T-helper 2 cell treated with Interferon-gamma antibody and Interleukin-4, amounts not matched to agents 5 μg/mL and 100 μg/mL, for 36 hours (primary cell): ENCODE measurements around the gene PHYKPL.

Experiments used
- DNase-seq: peaks from one replicate; pipeline ENCODE4 v3.0.0; 2021; ENCODE audit warnings: low spot score
- H3K27ac Mint-ChIP-seq: one replicate; pipeline ENCODE4 v1.8.0; 2021; ENCODE audit warnings: mild to moderate bottlenecking, mixed read lengths
- H3K27me3 Mint-ChIP-seq: one replicate; pipeline ENCODE4 v1.8.0; 2021; ENCODE audit warnings: low read depth, mixed read lengths
- H3K36me3 Mint-ChIP-seq: one replicate; pipeline ENCODE4 v1.8.0; 2021; ENCODE audit warnings: low read depth, mixed read lengths
- H3K4me1 Mint-ChIP-seq: one replicate; pipeline ENCODE4 v1.8.0; 2021; ENCODE audit warnings: low read depth, mixed read lengths
- H3K4me3 Mint-ChIP-seq: one replicate; pipeline ENCODE4 v1.8.0; 2022; ENCODE audit warnings: mild to moderate bottlenecking, moderate library complexity, mixed read lengths
- H3K9me3 Mint-ChIP-seq: one replicate; pipeline ENCODE4 v1.8.0; 2021; ENCODE audit warnings: mixed read lengths

PHYKPL gene

GRCh38 chr5:178216779-178217178 lies 15.8 kb downstream of the PHYKPL start:
- Mint-ChIP-seq H3K4me1 (peaks cover 14% of the 10 kb centered on the region), H3K27me3 (no peaks in the 10 kb centered on the region), H3K36me3 (peaks cover 63% of the 10 kb centered on the region), H3K9me3 (no peaks in the 10 kb centered on the region), H3K27ac (no peak overlapping the region), H3K4me3 (no peak overlapping the region)
- DNase-seq = no peak

GRCh38 chr5:178216088-178216534 lies 16.5 kb downstream of the PHYKPL start:
- no peak for DNase-seq
- H3K9me3 Mint-ChIP-seq = no peaks in the 10 kb centered on the region
- peak overlapping the region; percentile 60 for H3K27ac Mint-ChIP-seq
- H3K36me3 Mint-ChIP-seq = peaks cover 63% of the 10 kb centered on the region
- H3K4me1 Mint-ChIP-seq = peaks cover 8% of the 10 kb centered on the region
- H3K4me3 Mint-ChIP-seq = no peak overlapping the region
- H3K27me3 Mint-ChIP-seq = no peaks in the 10 kb centered on the region

- H3K36me3 Mint-ChIP-seq = peaks cover 61% of the 10 kb centered on the region
- H3K4me3 Mint-ChIP-seq = no peak overlapping the region
- peaks cover 7% of the 10 kb centered on the region for H3K4me1 Mint-ChIP-seq
- DNase-seq = no peak
- no peaks in the 10 kb centered on the region for H3K9me3 Mint-ChIP-seq
- no peaks in the 10 kb centered on the region for H3K27me3 Mint-ChIP-seq
- H3K27ac Mint-ChIP-seq = no peak overlapping the region
Measured at GRCh38 chr5:178215280-178216002, 17.2 kb downstream of the PHYKPL start.

GRCh38 chr5:178214160-178214803 lies 18.3 kb downstream of the PHYKPL start:
- DNase-seq = no peak
- Mint-ChIP-seq H3K27ac (no peak overlapping the region), H3K27me3 (no peaks in the 10 kb centered on the region), H3K4me1 (peaks cover 10% of the 10 kb centered on the region), H3K36me3 (peaks cover 69% of the 10 kb centered on the region), H3K9me3 (no peaks in the 10 kb centered on the region), H3K4me3 (no peak overlapping the region)

- Mint-ChIP-seq H3K36me3 (peaks cover 70% of the 10 kb centered on the region), H3K4me1 (peaks cover 12% of the 10 kb centered on the region), H3K4me3 (no peak overlapping the region)
Measured at GRCh38 chr5:178213748-178214151, 18.9 kb downstream of the PHYKPL start.

GRCh38 chr5:178213003-178213461 lies 19.6 kb downstream of the PHYKPL start:
- no peak overlapping the region for H3K4me3 Mint-ChIP-seq
- no peak overlapping the region for H3K27ac Mint-ChIP-seq
- peaks cover 14% of the 10 kb centered on the region for H3K4me1 Mint-ChIP-seq

More at GRCh38 chr5:178213748-178214151, 18.9 kb downstream of the PHYKPL start:
- Mint-ChIP-seq H3K27ac (peak overlapping the region; percentile 27), H3K27me3 (no peaks in the 10 kb centered on the region), H3K9me3 (no peaks in the 10 kb centered on the region)
- DNase-seq = no peak

GRCh38 chr5:178212241-178213002 lies 20.2 kb downstream of the PHYKPL start:
- Mint-ChIP-seq H3K36me3 (peaks cover 76% of the 10 kb centered on the region), H3K4me1 (peaks cover 19% of the 10 kb centered on the region), H3K27me3 (no peaks in the 10 kb centered on the region), H3K4me3 (no peak overlapping the region), H3K9me3 (no peaks in the 10 kb centered on the region), H3K27ac (no peak overlapping the region)
- DNase-seq = no peak

More at GRCh38 chr5:178213003-178213461, 19.6 kb downstream of the PHYKPL start:
- DNase-seq = no peak
- Mint-ChIP-seq H3K9me3 (no peaks in the 10 kb centered on the region), H3K36me3 (peaks cover 70% of the 10 kb centered on the region), H3K27me3 (no peaks in the 10 kb centered on the region)

DNA sequence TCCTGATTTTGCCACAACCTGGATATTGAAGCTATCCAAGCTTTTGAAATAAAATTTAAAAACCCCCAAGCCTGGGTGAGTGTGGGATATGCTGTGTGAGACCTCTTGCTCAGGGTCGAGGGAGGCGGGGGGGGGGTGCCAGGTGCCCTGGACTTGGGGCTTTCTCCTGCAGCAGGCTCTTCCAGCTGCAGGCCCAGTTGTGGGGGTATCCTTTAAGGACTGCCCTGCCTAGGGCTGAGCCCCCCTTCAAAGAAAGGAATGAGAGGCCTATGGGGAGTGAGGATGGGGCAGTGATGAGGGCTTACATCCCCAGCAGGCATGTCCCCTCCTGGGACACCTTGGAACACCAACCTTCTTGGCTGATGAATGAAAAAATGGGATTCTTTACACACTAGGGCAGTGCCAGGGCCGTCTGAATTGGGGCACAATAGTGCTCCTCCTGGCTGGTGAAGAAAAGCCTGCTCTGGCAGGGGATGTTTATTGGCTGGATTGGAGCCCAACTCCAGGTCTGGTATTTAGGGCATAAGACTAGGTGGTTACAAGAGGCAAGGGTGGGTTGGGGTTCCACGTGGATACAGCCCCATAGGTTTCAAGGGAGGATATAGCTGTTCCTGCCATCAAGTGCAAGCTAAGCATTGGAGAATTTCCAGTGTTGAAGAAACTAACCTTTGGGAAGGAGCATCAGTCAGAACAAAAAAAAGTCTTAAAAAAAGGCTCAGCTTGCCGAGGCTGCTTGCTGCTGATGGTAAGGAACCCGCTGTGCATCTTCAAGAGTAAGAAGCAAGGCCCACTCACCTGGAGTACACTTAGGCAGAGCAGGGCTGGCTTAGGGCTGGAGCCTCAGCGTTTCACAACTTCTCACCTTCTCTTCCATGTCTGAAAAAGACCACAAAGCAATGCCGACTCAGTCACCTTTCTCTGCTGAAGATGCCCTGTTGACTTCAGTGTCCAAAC lies 21.2 kb downstream of the PHYKPL start:
- peaks cover 28% of the 10 kb centered on the region for H3K4me1 Mint-ChIP-seq

DNA sequence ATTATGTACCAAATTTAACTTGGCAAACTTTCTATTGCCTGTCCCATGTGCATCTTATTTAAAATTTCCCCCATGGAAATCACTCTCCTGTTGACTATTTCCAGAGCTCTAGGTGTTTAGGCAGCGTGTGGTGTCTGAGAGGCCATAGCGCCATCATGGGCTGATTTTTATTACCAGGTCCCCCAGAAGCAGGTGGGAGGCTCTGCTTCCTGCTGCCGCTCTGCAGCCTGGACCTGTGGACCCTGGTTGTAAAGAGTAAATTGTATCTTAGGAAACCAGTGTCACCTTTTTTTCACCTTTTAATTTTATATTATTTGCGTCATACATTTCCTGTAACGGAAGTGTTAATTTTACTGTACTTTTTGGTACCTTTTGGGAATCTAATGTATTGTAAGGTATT lies 21.9 kb downstream of the PHYKPL start:
- H3K27ac Mint-ChIP-seq = no peak overlapping the region
- H3K9me3 Mint-ChIP-seq = no peaks in the 10 kb centered on the region
- H3K4me1 Mint-ChIP-seq = peaks cover 29% of the 10 kb centered on the region
- no peaks in the 10 kb centered on the region for H3K27me3 Mint-ChIP-seq
- DNase-seq = no peak
- H3K4me3 Mint-ChIP-seq = no peak overlapping the region
- H3K36me3 Mint-ChIP-seq = peaks cover 84% of the 10 kb centered on the region

More for the DNA sequence above, 21.2 kb downstream of the PHYKPL start:
- DNase-seq = no peak
- Mint-ChIP-seq H3K27ac (no peak overlapping the region), H3K36me3 (peaks cover 81% of the 10 kb centered on the region), H3K9me3 (no peaks in the 10 kb centered on the region), H3K27me3 (no peaks in the 10 kb centered on the region), H3K4me3 (no peak overlapping the region)

- DNase-seq = no peak
- Mint-ChIP-seq H3K27ac (no peak overlapping the region), H3K36me3 (peaks cover 86% of the 10 kb centered on the region), H3K4me1 (peaks cover 27% of the 10 kb centered on the region), H3K4me3 (no peak overlapping the region), H3K27me3 (no peaks in the 10 kb centered on the region), H3K9me3 (no peaks in the 10 kb centered on the region)
Measured at GRCh38 chr5:178210073-178210535, 22.5 kb downstream of the PHYKPL start.

DNA sequence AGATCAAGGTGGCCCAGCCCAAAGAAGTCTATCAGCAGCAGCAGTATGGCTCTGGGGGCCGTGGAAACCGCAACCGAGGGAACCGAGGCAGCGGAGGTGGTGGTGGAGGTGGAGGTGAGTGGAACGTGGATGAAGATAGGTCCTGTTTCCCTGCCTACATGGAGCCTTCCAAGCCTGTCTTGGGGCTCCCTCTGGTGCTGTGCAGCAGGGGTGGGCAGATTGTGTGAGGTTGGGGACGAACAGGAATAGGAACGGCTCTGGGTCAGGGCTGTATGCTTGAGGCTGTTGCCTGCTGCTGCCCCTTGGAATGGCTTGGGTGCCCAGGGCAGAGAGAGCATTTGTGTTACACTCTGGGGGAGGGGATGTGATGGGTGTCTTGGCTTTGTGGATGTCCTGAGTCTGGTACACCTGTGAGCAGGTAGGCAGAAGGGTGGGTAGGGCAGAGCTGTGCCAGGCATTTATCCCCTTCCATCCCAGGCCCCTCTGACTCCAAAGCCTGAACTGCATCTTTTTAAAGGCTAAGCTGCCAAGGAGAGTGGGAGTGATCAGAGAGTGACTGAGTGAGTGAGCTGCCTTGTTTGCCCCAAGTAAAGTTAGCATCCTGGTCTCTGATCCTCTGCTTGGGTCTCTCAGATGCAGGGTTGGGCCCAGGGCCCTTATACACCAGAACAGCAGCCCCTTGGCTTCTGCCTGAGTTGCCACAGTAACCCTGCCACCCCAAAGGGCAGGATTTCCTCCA lies 23.1 kb downstream of the PHYKPL start:
- Mint-ChIP-seq H3K4me1 (peaks cover 27% of the 10 kb centered on the region), H3K9me3 (no peaks in the 10 kb centered on the region), H3K36me3 (peaks cover 83% of the 10 kb centered on the region), H3K4me3 (no peak overlapping the region), H3K27ac (no peak overlapping the region), H3K27me3 (no peaks in the 10 kb centered on the region)
- DNase-seq = no peak

DNA sequence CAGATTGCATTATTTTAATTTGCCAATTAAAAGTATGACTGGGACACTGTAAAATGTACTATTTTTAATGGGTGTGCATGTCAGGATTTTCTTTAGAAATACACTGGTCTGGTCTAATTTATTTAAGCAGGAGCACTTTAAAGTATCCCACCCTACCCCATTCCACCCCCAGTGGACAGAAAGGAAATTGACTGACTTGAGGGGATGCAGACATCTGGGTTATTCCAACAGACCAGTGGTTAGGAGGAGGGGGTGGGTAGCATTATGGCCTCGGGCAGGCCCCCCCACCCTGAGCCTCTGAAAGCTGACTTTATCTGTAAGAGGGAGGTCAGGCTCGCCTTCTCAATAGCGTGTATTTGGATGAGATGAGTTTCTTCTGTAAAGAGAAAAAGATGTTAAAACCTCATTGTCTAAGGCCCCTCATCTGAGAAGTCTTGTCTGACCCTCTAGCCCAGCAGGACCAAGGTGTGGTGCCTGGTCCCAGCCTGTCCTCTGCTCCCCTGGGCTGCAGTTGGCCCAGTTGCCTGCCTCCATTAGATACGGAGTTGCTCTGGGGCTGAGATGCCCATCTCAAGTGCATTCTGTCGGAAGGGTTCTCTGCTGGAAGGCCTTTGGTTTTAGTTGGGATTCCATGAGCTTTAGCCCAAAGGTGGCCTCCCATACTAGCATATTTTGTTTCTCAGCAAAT lies 23.9 kb downstream of the PHYKPL start:
- no peak for DNase-seq
- H3K9me3 Mint-ChIP-seq = no peaks in the 10 kb centered on the region
- H3K27ac Mint-ChIP-seq = no peak overlapping the region
- H3K27me3 Mint-ChIP-seq = peaks cover 2% of the 10 kb centered on the region
- H3K4me3 Mint-ChIP-seq = no peak overlapping the region
- peaks cover 28% of the 10 kb centered on the region for H3K4me1 Mint-ChIP-seq
- H3K36me3 Mint-ChIP-seq = peaks cover 80% of the 10 kb centered on the region
